ENCODE data around the gene PSMA2.
A peak's percentile ranks its signal among the peaks of the same experiment; 100 is the strongest.

Gene PSMA2

GRCh38 chr7:42931834-42932651 is at the start of gene PSMA2, which contains the start of gene MRPL32:
Gene PSMA2 (minus strand): TSS chr7:42932174. CDS start chr7:42932158, 16 bp downstream.
Gene MRPL32 (plus strand): TSS chr7:42932376. CDS start chr7:42932387, 11 bp downstream.
- peak; percentile 99 for DNase-seq

- DNase-seq = no peak
Measured at GRCh38 chr7:42981601-42982000, 49.6 kb upstream of the PSMA2 start.

- DNase-seq = no peak
Measured at GRCh38 chr7:42980514-42980913, 48.5 kb upstream of the PSMA2 start.

DNA sequence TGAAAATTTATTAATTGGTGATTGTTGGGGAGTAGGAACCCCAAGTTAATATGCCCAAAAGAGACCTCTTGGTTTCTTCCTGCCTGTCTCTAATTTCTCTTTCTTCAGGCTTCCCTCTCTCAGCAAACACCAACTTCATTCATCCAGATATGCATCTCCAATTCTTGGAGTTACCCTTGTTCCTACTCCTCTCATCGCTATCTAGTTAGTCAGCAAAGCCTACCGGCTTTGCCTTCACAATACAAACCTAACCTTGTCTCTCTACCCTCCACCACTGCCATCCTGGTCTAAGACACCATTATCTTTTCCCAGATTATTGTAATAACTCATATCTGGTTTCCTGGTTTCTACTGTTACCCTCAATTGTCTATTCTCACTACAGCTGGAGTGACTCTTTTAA is 48.1 kb upstream of the PSMA2 start:
- no peak for DNase-seq

- no peak for DNase-seq
Measured at GRCh38 chr7:42978496-42978895, 46.5 kb upstream of the PSMA2 start.

DNA sequence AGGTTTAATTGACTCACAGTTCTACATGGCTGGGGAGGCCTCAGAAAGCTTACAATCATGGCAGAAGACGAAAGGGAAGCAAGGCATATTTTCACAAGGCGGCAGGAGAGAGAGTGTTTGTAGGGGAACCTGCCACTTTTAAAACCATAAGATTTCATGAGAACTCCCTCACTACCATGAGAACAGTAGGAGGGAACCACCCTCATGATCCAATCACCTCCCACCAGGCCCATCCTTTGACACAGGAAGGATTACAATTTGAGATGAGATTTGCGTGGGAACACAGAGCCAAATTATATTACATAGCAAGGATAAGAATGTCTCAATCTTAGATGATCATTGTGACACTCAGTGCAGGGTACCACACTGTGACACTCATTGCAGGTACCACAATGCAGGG is 44.4 kb upstream of the PSMA2 start:
- DNase-seq = no peak

DNA sequence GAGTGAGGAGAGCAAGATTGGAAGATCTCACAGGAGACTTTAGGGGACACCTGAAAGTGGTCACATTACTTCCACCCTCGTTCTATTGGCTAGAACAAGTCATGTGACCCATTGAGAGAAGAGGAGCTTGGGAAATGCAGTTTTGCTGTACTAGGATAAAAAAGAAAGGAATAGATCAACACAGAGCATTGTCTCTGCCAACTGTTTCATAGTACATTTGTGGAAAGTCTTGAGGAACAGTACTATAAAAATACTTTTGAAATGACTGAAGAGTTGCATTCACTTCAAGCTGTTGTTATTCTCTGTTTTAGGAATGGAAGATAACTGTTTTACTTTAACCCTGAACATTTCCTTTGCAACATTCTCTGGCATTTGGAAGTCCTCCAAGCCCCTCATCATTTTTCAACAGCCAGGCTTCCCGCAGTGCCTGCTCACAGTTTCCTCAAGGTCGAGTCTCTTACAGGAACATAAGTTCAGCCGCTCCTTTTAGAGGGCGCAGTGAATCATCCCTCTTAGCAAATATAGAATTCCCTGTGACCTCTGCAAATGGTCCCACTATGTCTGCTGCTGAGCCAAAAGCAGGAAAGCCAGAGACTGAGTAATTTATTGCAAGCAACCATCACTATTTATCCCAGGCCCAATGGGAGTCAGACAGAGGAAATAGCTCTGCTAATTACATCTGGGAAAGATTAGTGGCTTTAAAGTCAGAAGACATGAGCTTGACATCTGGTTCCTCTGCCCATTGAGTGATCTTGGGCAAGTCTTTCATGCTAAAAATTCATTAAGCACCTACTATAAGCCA is 40.9 kb upstream of the PSMA2 start:
- DNase-seq = no peak

DNA sequence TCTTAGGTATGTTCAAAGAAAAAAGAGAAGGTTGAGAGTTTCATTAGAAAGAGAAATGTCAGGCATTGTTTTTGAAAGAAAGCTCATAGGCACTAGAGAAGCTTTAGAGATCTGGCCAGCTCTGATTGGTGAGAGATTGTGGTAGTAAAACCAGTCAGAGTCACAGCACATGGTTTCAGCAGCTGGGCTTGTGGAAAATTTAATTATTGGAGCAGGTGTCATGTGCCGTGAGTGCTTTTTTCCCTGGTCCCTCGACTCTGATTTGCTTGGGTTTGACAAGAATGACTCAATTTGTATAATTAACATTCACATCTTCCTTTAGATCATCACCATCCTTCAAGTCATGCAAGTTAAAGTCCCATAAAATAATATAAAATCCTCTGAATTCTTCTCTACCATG is 35.4 kb upstream of the PSMA2 start:
- DNase-seq = no peak

DNA sequence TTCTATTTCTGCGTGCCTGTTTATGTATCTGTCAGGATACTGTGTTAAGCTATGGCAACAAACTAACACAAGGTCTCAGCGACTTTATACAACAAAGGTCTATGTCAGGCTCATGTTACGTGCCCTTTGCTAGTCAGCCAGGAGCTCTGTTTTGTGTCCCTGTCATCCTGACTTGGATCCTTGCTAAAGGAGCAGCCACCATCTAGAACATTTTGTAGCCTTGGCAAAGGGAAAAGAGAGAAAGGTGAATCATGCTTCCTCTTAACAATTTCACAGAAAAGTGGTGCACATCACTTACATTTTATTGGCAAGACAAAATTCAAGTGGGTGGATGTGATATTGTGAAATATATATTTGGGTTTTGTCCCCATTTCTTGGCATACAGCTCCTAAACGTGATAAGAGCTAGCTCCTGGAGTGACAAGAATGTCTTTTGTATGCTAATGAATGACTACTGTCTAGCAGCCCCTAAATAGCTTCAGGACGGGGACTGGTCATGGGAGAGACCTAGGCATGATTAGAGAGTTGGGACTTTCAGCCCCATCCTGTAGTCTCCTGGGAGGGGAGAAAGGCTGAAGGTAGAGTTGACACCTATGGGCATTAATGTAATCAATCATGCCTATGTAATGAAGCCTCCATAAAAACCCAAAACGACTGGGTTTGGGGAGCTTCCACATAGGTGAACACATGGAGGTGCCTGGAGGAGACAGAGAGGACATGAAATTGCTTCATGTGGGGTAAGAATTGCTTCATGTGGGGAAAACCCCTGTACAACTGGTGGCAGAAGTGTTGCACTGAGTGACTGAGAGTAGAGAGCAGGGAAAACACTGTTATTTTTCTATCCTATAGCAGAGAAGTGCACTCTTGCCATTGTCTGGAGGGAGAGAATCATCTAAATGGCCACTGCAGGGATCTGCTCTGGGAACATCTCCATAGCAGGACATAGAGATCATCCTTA is 33.2 kb upstream of the PSMA2 start:
- no peak for DNase-seq

- no peak for DNase-seq
Measured at GRCh38 chr7:42964293-42964692, 32.3 kb upstream of the PSMA2 start.

- no peak for DNase-seq
Measured at GRCh38 chr7:42961170-42961569, 29.2 kb upstream of the PSMA2 start.

- no peak for DNase-seq
Measured at GRCh38 chr7:42960762-42961161, 28.8 kb upstream of the PSMA2 start.

DNA sequence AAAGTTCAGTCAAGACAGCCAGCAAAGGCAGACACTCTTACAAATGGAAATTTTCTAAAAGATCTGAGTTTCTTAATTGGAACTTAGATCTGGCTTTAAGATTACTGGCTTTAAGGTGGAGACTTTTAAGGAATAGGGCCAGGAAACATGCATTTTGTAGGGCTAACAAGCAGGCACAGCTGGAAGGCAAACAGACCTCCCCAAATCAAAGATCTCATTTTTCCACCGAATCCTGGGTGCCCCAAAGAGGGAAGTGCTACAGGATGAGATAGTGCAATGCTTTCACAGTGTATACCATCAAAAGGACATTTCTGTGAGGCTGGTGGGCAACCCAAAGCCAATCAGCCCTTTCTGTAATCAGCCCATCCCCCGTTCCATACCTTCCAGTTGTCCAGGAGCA is 27.6 kb upstream of the PSMA2 start:
- DNase-seq = no peak

DNA sequence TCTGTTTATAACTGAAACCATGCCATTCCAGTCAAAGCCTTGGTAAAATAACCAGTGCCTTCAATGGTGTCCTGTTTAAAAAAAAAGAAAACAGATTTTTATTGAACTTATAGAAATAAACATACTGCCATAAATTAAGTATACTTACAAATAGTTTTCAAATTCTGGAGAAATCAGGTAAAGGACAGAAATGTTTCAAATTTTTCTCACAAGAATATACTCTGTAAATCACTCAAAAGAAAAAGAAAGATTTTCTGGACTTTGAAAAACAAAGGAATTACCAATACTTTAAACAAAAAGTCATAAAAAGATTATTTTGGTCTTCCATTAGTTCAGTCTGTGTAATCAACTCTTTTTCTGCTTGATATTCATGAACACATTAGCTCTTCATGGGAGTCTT is 24.1 kb upstream of the PSMA2 start:
- no peak for DNase-seq

DNA sequence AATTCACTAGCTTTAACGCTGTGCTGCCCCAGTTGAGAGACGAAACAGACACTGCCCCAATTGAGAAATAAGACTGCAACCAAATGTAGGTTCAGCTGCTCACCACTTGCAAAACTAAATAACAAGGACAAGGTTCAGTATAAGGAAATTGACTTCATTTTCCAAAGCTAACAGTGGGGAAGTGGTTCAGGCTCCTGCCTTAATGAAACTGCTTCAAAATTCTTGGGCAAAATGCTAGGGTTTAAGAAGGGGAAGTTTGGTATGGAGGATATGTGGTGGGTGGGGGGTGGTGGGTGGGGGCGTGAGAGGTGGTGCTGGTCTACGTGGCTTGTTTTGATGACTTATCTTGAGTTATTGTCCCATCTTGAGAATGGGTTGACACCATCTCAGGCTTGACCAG is 22.0 kb upstream of the PSMA2 start:
- DNase-seq = no peak

GRCh38 chr7:42952328-42952727 is 20.4 kb upstream of the PSMA2 start:
- no peak for DNase-seq

DNA sequence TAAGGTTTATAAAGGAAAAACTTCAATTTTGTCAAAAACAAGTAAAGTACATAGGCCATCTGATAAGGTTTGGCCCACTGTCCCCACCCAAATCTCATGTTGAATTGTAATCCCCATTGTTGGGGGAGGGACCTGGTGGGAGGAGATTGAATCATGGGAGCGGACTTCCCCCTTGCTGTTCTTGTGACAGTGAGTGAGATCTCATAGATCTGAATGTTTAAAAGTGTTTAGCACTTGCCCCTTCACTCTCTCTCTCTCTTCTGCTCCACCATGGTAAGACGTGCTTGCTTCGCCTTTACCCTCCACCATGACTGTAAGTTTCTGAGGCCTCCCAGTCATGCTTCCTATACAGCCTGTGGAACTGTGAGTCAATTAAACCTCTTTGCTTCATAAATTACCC is 18.4 kb upstream of the PSMA2 start:
- no peak for DNase-seq

DNA sequence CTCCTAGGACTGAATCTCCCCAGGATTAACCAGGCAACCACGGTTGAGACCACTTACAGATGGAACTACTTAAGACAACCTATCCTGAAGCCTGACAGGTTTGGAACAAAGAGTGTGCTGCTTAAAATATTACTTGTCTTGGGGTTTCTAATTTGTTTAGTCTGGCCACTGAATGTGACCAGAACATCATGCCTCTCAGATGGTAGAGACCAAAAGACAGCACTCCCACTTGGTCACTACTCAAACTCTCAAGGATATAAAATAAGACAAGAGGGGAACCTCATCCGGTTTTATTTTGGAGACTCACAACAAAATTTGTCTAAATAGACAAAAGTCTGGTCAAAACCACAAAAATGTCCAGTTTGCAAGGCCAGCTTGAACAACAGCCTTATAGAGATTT is 15.5 kb upstream of the PSMA2 start:
- no peak for DNase-seq

GRCh38 chr7:42946627-42946950 is 14.6 kb upstream of the PSMA2 start:
- no peak for DNase-seq

DNA sequence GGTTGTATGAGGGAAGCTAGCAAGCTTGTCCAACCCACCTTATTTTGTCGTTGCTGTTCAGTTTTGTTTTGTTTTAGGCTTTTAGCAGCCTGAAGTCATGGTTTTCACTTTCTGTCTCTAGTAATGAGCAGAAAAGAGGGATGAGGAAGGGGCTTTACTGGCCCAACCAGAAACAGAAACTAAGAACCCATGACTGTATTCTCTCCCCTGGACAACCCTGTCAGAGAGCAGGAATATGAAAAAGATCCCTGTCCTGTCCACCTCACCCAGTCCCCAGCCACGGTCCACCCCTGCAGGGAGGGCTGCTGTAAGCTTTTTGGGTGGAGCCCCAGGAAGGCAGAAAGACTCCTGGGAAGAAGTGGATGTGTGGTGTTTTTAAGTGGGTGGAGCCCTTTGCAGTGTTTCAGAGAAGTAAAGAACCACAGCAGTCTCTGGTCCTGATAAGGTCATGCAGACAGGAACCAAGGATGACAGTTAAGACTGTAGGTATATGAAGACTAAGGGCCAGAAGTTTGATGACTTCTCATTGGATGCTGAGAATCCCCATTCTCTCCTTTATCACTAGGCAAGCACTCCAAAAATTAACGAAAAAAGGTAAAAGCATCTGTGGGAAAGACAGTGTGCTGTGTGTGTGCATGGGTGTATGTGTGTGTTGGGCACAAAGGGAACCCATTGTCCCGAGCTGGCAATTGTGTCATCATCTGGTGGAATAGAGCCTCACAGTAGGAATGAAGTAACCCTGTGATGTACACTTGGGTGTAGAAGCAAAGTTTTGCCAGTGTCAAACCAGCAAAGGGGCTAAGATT is 14.1 kb upstream of the PSMA2 start:
- no peak for DNase-seq

- peak; percentile 77 for DNase-seq
Measured at GRCh38 chr7:42940985-42941847, 9.2 kb upstream of the PSMA2 start.
